IPS-20b (cell line): Measurements from ENCODE around the gene ALPG.
"Not testable (repeated sequence)": the region's sequence is repeated elsewhere in the genome, so short reads cannot be mapped to it uniquely, and the experiment has no call there.

Experiments
- H3K27ac ChIP-seq: one replicate; pipeline ENCODE4 v1.5.1; 2013; ENCODE audit warnings: low read length
- H3K27me3 ChIP-seq: 2 replicates; pipeline ENCODE4 v1.6.1; 2013; ENCODE audit warnings: mild to moderate bottlenecking, low read length, inconsistent platforms; ENCODE audit not compliant: insufficient read depth
- H3K36me3 ChIP-seq: 2 replicates; pipeline ENCODE4 v1.6.1; 2013; ENCODE audit warnings: low read depth, mild to moderate bottlenecking, inconsistent platforms, low read length, moderate library complexity; ENCODE audit not compliant: insufficient read depth
- H3K4me1 ChIP-seq: 2 replicates; pipeline ENCODE4 v1.6.1; 2013; ENCODE audit warnings: mild to moderate bottlenecking, control low read depth, inconsistent platforms, low read length, moderate library complexity; ENCODE audit not compliant: insufficient read depth
- H3K4me3 ChIP-seq: 2 replicates; pipeline ENCODE4 v1.5.1; 2013; ENCODE audit warnings: mild to moderate bottlenecking, low read length, inconsistent platforms
- H3K9ac ChIP-seq: 2 replicates; pipeline ENCODE4 v1.6.1; 2013; ENCODE audit warnings: low read depth, mild to moderate bottlenecking, inconsistent platforms, low read length, moderate library complexity
- H3K9me3 ChIP-seq: 2 replicates; pipeline ENCODE4 v1.6.1; 2013; ENCODE audit warnings: mild to moderate bottlenecking, low read depth, low read length, inconsistent platforms; ENCODE audit not compliant: insufficient read depth

Gene ALPG

GRCh38 chr2:232368311-232368731, 38.3 kb upstream of the ALPG start:
- Histone ChIP-seq H3K9ac (no peak overlapping the region), H3K4me1 (peaks cover 3% of the 10 kb centered on the region)

GRCh38 chr2:232369126-232369951, 37.3 kb upstream of the ALPG start:
- Histone ChIP-seq H3K27me3 (no peaks in the 10 kb centered on the region), H3K36me3 (no peaks in the 10 kb centered on the region), H3K27ac (no peak overlapping the region), H3K4me1 (peaks cover 3% of the 10 kb centered on the region), H3K9me3 (no peaks in the 10 kb centered on the region), H3K4me3 (no peak overlapping the region), H3K9ac (no peak overlapping the region)

More at GRCh38 chr2:232368311-232368731, 38.3 kb upstream of the ALPG start:
- Histone ChIP-seq H3K27me3 (no peaks in the 10 kb centered on the region), H3K27ac (no peak overlapping the region), H3K4me3 (no peak overlapping the region), H3K36me3 (no peaks in the 10 kb centered on the region), H3K9me3 (no peaks in the 10 kb centered on the region)

- H3K4me1 ChIP-seq, H3K27ac ChIP-seq, H3K27me3 ChIP-seq, H3K9ac ChIP-seq, H3K36me3 ChIP-seq, H3K9me3 ChIP-seq, H3K4me3 ChIP-seq: not testable (repeated sequence)
Observed at GRCh38 chr2:232370007-232370406, 36.6 kb upstream of the ALPG start.

- no peak overlapping the region for H3K27ac ChIP-seq
- no peaks in the 10 kb centered on the region for H3K36me3 ChIP-seq
- H3K9ac ChIP-seq, result no peak overlapping the region
- H3K9me3 ChIP-seq, result no peaks in the 10 kb centered on the region
- no peaks in the 10 kb centered on the region for H3K27me3 ChIP-seq
- H3K4me1 ChIP-seq, result peaks cover 6% of the 10 kb centered on the region; the same call in 1 of the 2 replicates
- no peak overlapping the region for H3K4me3 ChIP-seq
Observed at GRCh38 chr2:232372231-232373208, 34.1 kb upstream of the ALPG start.

- no peak overlapping the region for H3K4me3 ChIP-seq
- H3K9me3 ChIP-seq, result no peaks in the 10 kb centered on the region
- H3K36me3 ChIP-seq, result no peaks in the 10 kb centered on the region
- H3K4me1 ChIP-seq, result peaks cover 6% of the 10 kb centered on the region; the same call in 1 of the 2 replicates
- H3K9ac ChIP-seq, result no peak overlapping the region
- H3K27ac ChIP-seq, result no peak overlapping the region
- no peaks in the 10 kb centered on the region for H3K27me3 ChIP-seq
Observed at GRCh38 chr2:232374356-232374755, 32.3 kb upstream of the ALPG start.

- H3K9ac ChIP-seq, result no peak overlapping the region
Observed at GRCh38 chr2:232375164-232375563, 31.5 kb upstream of the ALPG start.

GRCh38 chr2:232376260-232376659, 30.4 kb upstream of the ALPG start:
- H3K9ac ChIP-seq, result no peak overlapping the region
- no peaks in the 10 kb centered on the region for H3K36me3 ChIP-seq
- H3K4me3 ChIP-seq, result no peak overlapping the region
- H3K27ac ChIP-seq, result no peak overlapping the region
- no peaks in the 10 kb centered on the region for H3K27me3 ChIP-seq
- peaks cover 6% of the 10 kb centered on the region; the same call in 1 of the 2 replicates for H3K4me1 ChIP-seq
- no peaks in the 10 kb centered on the region for H3K9me3 ChIP-seq

More at GRCh38 chr2:232375164-232375563, 31.5 kb upstream of the ALPG start:
- H3K4me1 ChIP-seq, result peaks cover 6% of the 10 kb centered on the region; the same call in 1 of the 2 replicates
- no peak overlapping the region for H3K27ac ChIP-seq
- no peak overlapping the region for H3K4me3 ChIP-seq
- no peaks in the 10 kb centered on the region for H3K36me3 ChIP-seq
- no peaks in the 10 kb centered on the region for H3K9me3 ChIP-seq
- H3K27me3 ChIP-seq, result no peaks in the 10 kb centered on the region

GRCh38 chr2:232376713-232377112, 29.9 kb upstream of the ALPG start:
- H3K9ac ChIP-seq, result no peak overlapping the region
- no peak overlapping the region for H3K4me3 ChIP-seq
- no peak overlapping the region for H3K27ac ChIP-seq
- peaks cover under 1% of the 10 kb centered on the region; the same call in 1 of the 2 replicates for H3K27me3 ChIP-seq
- peaks cover 6% of the 10 kb centered on the region; the same call in 1 of the 2 replicates for H3K4me1 ChIP-seq
- no peaks in the 10 kb centered on the region for H3K9me3 ChIP-seq
- H3K36me3 ChIP-seq, result no peaks in the 10 kb centered on the region

GRCh38 chr2:232377319-232377718, 29.3 kb upstream of the ALPG start:
- no peak overlapping the region for H3K4me3 ChIP-seq
- no peak overlapping the region for H3K27ac ChIP-seq
- no peak overlapping the region for H3K9ac ChIP-seq
- H3K9me3 ChIP-seq, result no peaks in the 10 kb centered on the region
- peaks cover 6% of the 10 kb centered on the region for H3K4me1 ChIP-seq
- peaks cover 5% of the 10 kb centered on the region; the same call in 1 of the 2 replicates for H3K27me3 ChIP-seq
- H3K36me3 ChIP-seq, result no peaks in the 10 kb centered on the region

GRCh38 chr2:232377841-232378734, 28.6 kb upstream of the ALPG start:
- no peak overlapping the region for H3K4me3 ChIP-seq
- no peak overlapping the region for H3K27ac ChIP-seq
- no peak overlapping the region for H3K9ac ChIP-seq
- no peaks in the 10 kb centered on the region for H3K9me3 ChIP-seq
- peaks cover 6% of the 10 kb centered on the region for H3K4me1 ChIP-seq
- no peaks in the 10 kb centered on the region for H3K36me3 ChIP-seq
- H3K27me3 ChIP-seq, result peaks cover 5% of the 10 kb centered on the region; the same call in 1 of the 2 replicates

GRCh38 chr2:232378735-232379151, 27.9 kb upstream of the ALPG start, which contains the start of gene ALPP:
TSS of gene ALPP (plus strand) at chr2:232378751. CDS start at chr2:232378803, 52 bp downstream.
- H3K27ac ChIP-seq, result not testable (repeated sequence)

More at GRCh38 chr2:232378735-232379151, 27.9 kb upstream of the ALPG start, which contains the start of gene ALPP:
- not testable (repeated sequence) for H3K4me3 ChIP-seq, H3K27me3 ChIP-seq, H3K9me3 ChIP-seq, H3K9ac ChIP-seq, H3K36me3 ChIP-seq, H3K4me1 ChIP-seq
